HEK293T (cell line): Measurements from ENCODE around the gene CYP11A1.

Experiments
- ARNT ChIP-seq: fragments of 450-650 bp; IDR thresholded peaks from 2 replicates; pipeline ENCODE4 v1.6.1; 2017; ENCODE audit warnings: mild to moderate bottlenecking
- SUZ12 ChIP-seq: fragments of 450-650 bp; IDR thresholded peaks from 2 replicates; pipeline ENCODE4 v1.6.1; 2016; ENCODE audit warnings: mild to moderate bottlenecking

GRCh38 chr15:74295800-74296199, 71.6 kb downstream of the CYP11A1 start:
- no peak for TF ChIP-seq ARNT
- TF ChIP-seq SUZ12: no peak
